HPDE6-E6E7 (cell line): ENCODE data around the gene SPATA17.

Source experiments
- DNase-seq: peaks from one replicate; pipeline ENCODE4 v3.0.0; 2011; ENCODE audit warnings: missing footprints; ENCODE audit errors: extremely low spot score

SPATA17 gene

GRCh38 chr1:217911908-217912307 is 280.8 kb downstream of the SPATA17 start:
- DNase-seq = no peak

DNA sequence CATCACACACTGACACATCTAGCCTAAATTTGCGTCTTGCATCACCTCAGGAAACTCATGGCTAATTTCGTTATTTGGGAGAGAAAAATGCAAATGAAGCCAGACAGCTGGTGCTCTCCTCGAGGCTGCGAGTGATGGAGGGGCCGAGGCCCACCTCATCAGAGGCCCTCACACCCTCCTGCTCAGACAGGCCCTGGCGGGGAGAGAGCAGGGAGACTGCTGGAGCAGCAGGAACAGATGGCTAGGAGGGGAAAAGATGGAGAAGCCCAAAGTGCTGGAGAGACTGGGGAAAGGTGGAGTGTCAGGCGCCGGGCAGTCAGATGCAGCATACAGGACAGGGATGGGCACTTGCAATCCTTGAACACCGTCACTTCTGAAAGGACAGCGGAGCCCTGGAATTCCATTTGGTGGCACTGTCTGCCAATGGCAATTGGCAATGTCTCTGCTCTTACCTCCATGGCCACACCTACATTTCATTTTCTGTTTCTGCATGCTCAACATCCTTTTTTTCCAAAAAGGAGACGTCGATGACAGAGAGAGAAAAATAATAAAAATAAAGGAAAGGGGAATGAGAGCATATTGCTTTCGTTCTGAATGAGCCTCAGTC is 286.2 kb downstream of the SPATA17 start:
- no peak for DNase-seq

DNA sequence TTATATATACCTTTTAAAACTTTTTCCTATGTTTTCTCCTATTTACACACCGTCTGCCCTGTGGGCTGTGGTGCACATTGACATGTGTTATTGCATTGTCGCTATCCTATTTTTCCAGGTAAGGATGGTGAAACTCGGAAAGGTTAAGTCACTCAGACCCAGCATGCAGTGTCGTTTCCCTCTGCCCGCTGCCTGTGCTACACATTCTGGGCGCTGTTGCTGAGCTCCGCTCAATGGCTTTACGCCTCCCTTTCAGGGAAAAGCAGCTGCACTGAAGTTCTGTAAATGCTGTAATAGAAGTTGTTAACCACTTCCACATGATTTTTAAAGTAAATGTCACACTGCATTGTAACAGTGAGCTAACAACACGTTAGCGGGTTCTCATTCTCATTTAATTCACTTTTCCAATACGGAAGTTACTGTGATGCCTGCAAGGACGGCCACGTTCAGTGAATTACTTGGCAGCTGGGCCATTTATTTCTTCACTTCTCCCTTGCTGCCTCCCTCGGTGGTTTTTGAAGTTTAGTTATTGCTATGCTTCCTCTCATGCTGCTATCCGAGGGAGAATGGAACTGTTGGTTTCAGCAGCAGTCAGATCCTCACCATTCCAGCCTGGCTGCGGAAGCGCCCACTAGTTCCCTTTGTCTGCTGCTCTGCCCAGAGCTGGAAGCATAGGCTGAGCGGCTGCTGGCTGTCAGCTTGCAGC is 288.7 kb downstream of the SPATA17 start:
- DNase-seq = no peak
